ENCODE measurements around the gene TMEM101. TPM values are rescaled to one million over a fixed set of nuclear protein-coding genes. Genes with fewer than 3 reads are reported as not detected.

The TMEM101 gene
- total and polyA plus RNA-seq, 2 of the 13 experiments (the other 11 are each of a cell fraction or from before 2014, with no cell fraction given) = 72.0 to 100 TPM

DNA sequence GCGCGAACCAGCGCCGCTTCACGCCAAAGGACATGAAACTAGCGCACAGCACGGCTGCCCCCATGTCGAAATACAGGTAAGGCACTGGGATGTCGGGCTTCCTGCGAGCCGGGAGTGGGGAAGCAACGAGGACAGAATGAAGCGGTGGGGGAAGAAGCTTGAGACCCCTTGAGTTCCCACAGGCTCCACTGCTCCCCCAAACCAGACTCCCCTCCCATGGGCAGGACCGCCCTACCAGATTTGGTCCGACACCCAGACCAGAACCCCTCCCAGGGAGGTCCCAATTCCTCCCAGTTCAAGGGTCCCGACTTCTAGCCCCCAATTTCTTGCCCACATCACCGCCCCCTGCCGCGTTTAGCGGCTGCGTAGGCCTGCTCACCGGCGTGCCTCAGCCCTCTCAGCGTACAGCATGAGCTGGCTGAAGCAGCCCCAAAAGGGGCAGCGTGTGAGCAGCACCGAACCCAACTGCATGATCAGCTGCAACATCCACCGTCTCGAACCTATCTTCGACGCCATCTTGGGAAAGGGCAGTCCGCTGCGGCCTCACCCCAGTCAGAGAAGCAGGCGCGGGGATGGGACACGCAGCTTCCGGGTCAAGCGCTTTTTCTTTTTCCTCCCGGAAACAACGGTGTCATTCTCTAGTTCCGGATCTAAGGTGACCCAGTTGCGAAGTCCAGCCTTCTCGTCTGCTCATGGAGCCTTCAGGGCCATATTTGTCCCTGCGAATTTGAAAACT lies at the start of gene TMEM101 (continued):
- TF ChIP-seq, protein P1, sequence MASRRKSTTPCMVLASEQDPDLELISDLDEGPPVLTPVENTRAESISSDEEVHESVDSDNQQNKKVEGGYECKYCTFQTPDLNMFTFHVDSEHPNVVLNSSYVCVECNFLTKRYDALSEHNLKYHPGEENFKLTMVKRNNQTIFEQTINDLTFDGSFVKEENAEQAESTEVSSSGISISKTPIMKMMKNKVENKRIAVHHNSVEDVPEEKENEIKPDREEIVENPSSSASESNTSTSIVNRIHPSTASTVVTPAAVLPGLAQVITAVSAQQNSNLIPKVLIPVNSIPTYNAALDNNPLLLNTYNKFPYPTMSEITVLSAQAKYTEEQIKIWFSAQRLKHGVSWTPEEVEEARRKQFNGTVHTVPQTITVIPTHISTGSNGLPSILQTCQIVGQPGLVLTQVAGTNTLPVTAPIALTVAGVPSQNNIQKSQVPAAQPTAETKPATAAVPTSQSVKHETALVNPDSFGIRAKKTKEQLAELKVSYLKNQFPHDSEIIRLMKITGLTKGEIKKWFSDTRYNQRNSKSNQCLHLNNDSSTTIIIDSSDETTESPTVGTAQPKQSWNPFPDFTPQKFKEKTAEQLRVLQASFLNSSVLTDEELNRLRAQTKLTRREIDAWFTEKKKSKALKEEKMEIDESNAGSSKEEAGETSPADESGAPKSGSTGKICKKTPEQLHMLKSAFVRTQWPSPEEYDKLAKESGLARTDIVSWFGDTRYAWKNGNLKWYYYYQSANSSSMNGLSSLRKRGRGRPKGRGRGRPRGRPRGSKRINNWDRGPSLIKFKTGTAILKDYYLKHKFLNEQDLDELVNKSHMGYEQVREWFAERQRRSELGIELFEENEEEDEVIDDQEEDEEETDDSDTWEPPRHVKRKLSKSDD (CRISPR knock-in tag; IDR thresholded peaks at IDR 0.05; ENCODE audit: low read depth) = peak; percentile 94
- TF ChIP-seq YEATS2 (CRISPR knock-in tag; IDR thresholded peaks at IDR 0.05; ENCODE audit: borderline replicate concordance) = peak; percentile 97
- TF ChIP-seq, protein P2, sequence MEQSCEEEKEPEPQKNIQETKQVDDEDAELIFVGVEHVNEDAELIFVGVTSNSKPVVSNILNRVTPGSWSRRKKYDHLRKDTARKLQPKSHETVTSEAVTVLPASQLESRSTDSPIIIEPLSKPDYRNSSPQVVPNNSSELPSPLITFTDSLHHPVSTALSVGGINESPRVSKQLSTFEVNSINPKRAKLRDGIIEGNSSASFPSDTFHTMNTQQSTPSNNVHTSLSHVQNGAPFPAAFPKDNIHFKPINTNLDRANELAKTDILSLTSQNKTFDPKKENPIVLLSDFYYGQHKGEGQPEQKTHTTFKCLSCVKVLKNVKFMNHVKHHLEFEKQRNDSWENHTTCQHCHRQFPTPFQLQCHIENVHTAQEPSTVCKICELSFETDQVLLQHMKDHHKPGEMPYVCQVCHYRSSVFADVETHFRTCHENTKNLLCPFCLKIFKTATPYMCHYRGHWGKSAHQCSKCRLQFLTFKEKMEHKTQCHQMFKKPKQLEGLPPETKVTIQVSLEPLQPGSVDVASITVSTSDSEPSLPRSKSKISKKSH (CRISPR knock-in tag; IDR thresholded peaks at IDR 0.05; ENCODE audit: borderline replicate concordance) = peak; percentile 97; the same call in 1 of the 2 replicates
- TF ChIP-seq IKZF1 (IDR thresholded peaks at IDR 0.05) = no peak
- no peak for TF ChIP-seq ZNF703 (CRISPR knock-in tag; IDR thresholded peaks at IDR 0.05; ENCODE audit: borderline replicate concordance)
- TF ChIP-seq ZNF598 (CRISPR knock-in tag; IDR thresholded peaks at IDR 0.05; ENCODE audit: borderline replicate concordance) = peak; percentile 93; the same call in 1 of the 2 replicates
- TF ChIP-seq NONO (IDR thresholded peaks at IDR 0.05) = no peak
- peak; percentile 97 for TF ChIP-seq NONO (CRISPR knock-in tag; conservative IDR thresholded peaks at IDR 0.05)
- peak; percentile 81; the same call in 1 of the 2 replicates for TF ChIP-seq SRY (CRISPR knock-in tag; IDR thresholded peaks at IDR 0.05)
- TF ChIP-seq MED13 (CRISPR knock-in tag; IDR thresholded peaks at IDR 0.05) = 0 out of 2 replicates have a peak, but pooled peaks have one; percentile 67
- TF ChIP-seq, protein P3, sequence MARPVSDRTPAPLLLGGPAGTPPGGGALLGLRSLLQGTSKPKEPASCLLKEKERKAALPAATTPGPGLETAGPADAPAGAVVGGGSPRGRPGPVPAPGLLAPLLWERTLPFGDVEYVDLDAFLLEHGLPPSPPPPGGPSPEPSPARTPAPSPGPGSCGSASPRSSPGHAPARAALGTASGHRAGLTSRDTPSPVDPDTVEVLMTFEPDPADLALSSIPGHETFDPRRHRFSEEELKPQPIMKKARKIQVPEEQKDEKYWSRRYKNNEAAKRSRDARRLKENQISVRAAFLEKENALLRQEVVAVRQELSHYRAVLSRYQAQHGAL (CRISPR knock-in tag; IDR thresholded peaks at IDR 0.05; ENCODE audit: not compliant biosample characterization) = peak; percentile 84
- TF ChIP-seq EZH2 (conservative IDR thresholded peaks at IDR 0.05; ENCODE audit: low read depth, low read length) = no peak
- peak; percentile 86; the same call in 1 of the 2 replicates for TF ChIP-seq AHR (CRISPR knock-in tag; IDR thresholded peaks at IDR 0.05)
- TF ChIP-seq, protein P4, sequence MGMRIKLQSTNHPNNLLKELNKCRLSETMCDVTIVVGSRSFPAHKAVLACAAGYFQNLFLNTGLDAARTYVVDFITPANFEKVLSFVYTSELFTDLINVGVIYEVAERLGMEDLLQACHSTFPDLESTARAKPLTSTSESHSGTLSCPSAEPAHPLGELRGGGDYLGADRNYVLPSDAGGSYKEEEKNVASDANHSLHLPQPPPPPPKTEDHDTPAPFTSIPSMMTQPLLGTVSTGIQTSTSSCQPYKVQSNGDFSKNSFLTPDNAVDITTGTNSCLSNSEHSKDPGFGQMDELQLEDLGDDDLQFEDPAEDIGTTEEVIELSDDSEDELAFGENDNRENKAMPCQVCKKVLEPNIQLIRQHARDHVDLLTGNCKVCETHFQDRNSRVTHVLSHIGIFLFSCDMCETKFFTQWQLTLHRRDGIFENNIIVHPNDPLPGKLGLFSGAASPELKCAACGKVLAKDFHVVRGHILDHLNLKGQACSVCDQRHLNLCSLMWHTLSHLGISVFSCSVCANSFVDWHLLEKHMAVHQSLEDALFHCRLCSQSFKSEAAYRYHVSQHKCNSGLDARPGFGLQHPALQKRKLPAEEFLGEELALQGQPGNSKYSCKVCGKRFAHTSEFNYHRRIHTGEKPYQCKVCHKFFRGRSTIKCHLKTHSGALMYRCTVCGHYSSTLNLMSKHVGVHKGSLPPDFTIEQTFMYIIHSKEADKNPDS (CRISPR knock-in tag; IDR thresholded peaks at IDR 0.05) = peak; percentile 88; the same call in 1 of the 2 replicates
- no peak for TF ChIP-seq SP1 (IDR thresholded peaks at IDR 0.05)
- TF ChIP-seq SP1 (CRISPR knock-in tag; IDR thresholded peaks at IDR 0.05) = peak; percentile 95
- no peak for TF ChIP-seq ZNF577 (CRISPR knock-in tag; IDR thresholded peaks at IDR 0.05; ENCODE audit: borderline replicate concordance, low read depth)
- TF ChIP-seq, protein P5, sequence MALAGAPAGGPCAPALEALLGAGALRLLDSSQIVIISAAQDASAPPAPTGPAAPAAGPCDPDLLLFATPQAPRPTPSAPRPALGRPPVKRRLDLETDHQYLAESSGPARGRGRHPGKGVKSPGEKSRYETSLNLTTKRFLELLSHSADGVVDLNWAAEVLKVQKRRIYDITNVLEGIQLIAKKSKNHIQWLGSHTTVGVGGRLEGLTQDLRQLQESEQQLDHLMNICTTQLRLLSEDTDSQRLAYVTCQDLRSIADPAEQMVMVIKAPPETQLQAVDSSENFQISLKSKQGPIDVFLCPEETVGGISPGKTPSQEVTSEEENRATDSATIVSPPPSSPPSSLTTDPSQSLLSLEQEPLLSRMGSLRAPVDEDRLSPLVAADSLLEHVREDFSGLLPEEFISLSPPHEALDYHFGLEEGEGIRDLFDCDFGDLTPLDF (CRISPR knock-in tag; IDR thresholded peaks at IDR 0.05) = peak; percentile 89
- TF ChIP-seq ZNF749 (CRISPR knock-in tag; IDR thresholded peaks at IDR 0.05; ENCODE audit: borderline replicate concordance) = peak; percentile 71
- TF ChIP-seq ZSCAN9 (CRISPR knock-in tag; IDR thresholded peaks at IDR 0.05; ENCODE audit: borderline replicate concordance) = peak; percentile 94

Measured in HepG2 (cell line).